ENCODE measurements around the gene LPA. TPM values are rescaled to one million over a fixed set of nuclear protein-coding genes. Genes with fewer than 3 reads are reported as not detected.

LPA gene
- total and polyA plus RNA-seq, 2 donors (not counting 1 experiment from before 2014, with no cell fraction given) = not detected

- ATAC-seq (ENCODE audit: low read depth) (no peak), DNase-seq (no peak)
- TF ChIP-seq, protein P1, sequence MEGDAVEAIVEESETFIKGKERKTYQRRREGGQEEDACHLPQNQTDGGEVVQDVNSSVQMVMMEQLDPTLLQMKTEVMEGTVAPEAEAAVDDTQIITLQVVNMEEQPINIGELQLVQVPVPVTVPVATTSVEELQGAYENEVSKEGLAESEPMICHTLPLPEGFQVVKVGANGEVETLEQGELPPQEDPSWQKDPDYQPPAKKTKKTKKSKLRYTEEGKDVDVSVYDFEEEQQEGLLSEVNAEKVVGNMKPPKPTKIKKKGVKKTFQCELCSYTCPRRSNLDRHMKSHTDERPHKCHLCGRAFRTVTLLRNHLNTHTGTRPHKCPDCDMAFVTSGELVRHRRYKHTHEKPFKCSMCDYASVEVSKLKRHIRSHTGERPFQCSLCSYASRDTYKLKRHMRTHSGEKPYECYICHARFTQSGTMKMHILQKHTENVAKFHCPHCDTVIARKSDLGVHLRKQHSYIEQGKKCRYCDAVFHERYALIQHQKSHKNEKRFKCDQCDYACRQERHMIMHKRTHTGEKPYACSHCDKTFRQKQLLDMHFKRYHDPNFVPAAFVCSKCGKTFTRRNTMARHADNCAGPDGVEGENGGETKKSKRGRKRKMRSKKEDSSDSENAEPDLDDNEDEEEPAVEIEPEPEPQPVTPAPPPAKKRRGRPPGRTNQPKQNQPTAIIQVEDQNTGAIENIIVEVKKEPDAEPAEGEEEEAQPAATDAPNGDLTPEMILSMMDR (IDR thresholded peaks at IDR 0.05) = no peak
- no peak for TF ChIP-seq EZH2 (IDR thresholded peaks at IDR 0.05; ENCODE audit: borderline replicate concordance, insufficient read depth, low read depth, low read length, poor library complexity, severe bottlenecking)
- Histone ChIP-seq H3K4me3 (ENCODE audit: control extremely low read depth in 1 of 5, extremely low read depth in 1 of 5, insufficient read depth in 1 of 5, low read depth in 2 of 5, low read length in 4 of 5) (no peak overlapping the region), H3K4me1 (ENCODE audit: control insufficient read depth in 2 of 2, insufficient read depth in 2 of 2, low read length in 2 of 2) (no peaks in the 10 kb centered on the region), H3K9me3 (ENCODE audit: control extremely low read depth in 1 of 3, control insufficient read depth in 2 of 3, insufficient read depth in 1 of 3, low read length in 2 of 3) (peaks cover 0 to 2% (median 0%) of the 10 kb centered on the region in 3 donors), H3K27me3 (replicated peaks in 1 of 4; ENCODE audit: control extremely low read depth in 1 of 4, control insufficient read depth in 3 of 4, insufficient read depth in 4 of 4, low read length in 3 of 4) (peaks cover 0 to 3% (median 0%) of the 10 kb centered on the region in 4 experiments), H3K36me3 (replicated peaks in 1 of 2; ENCODE audit: control extremely low read depth in 1 of 2, control insufficient read depth in 1 of 2, extremely low read depth in 1 of 2, insufficient read depth in 2 of 2, low read length in 1 of 2) (no peaks in the 10 kb centered on the region), H3K9ac (ENCODE audit: low read length) (no peak overlapping the region), H3K79me2 (ENCODE audit: control insufficient read depth, insufficient read depth, low read length) (no peaks in the 10 kb centered on the region), H2AFZ (ENCODE audit: insufficient read depth, low read depth, low read length, poor library complexity, severe bottlenecking) (no peak overlapping the region), H4K20me1 (ENCODE audit: control insufficient read depth, insufficient read depth, low read length, poor library complexity, severe bottlenecking) (no peaks in the 10 kb centered on the region), H3K4me2 (replicated peaks; ENCODE audit: low read depth, low read length, poor library complexity, severe bottlenecking) (no peak overlapping the region), H3K27ac (ENCODE audit: low read length in 2 of 2) (no peak overlapping the region)
- ChIA-PET POLR2A (no interaction called here), CTCF (no interaction called here)
- Mint-ChIP-seq H3K27me3 (peaks cover under 1% of the 10 kb centered on the region), H3K4me1 (no peaks in the 10 kb centered on the region), H3K9me3 (ENCODE audit: insufficient read depth) (peaks cover 11% of the 10 kb centered on the region), H3K27ac (no peak overlapping the region), H3K4me3 (no peak overlapping the region)
- intact Hi-C loops (cut with micrococcal nuclease) = no loop called here
- WGBS (ENCODE audit: insufficient coverage) = 68% methylated on average over 2 of the region's 2 CpGs
Measured at GRCh38 chr6:160668589-160668988, 4.5 kb upstream of the LPA start.

DNA sequence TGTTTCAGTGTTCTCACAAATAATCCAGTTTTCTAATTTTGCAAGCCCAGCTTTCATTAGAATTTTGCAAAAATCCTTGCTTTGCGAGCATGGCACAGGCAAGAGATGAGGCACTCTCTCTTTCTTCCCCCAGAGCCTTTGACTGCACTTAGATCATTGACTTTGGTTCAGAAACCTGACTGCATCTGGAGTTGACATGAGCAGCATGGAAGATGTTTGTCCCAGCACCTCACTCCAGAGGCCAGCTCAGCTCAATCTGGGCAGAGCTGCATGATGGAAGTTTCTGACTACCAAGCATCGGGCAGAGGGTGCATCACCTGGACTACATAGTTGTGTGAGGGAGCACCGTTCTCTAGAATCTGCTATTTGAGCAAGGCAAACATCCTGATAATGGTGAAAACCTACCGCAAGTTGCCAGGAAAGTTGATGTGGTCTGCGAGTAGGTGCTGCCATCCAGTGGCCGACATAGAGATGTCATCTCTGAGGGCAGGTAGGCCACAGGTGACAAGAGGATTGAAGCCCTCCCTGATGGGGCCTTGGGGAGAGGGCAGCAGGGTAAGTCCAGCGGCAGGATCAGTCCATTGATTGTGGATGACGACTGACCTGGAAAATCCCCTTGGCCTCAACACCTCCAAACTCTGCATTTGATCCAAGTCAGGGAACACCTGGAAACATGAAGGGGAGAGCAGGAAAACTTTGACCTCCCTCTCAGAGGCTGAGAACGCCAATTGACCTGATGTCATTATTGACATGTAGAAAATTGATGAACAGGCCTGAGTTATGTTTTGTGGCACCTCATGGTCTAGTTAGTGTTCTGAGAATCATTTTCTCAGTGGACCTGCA is 3.8 kb upstream of the LPA start:
- Histone ChIP-seq H2AFZ (ENCODE audit: insufficient read depth, low read depth, low read length, poor library complexity, severe bottlenecking) (no peak overlapping the region), H3K4me1 (ENCODE audit: control insufficient read depth in 2 of 2, insufficient read depth in 2 of 2, low read length in 2 of 2) (no peaks in the 10 kb centered on the region), H4K20me1 (ENCODE audit: control insufficient read depth, insufficient read depth, low read length, poor library complexity, severe bottlenecking) (no peaks in the 10 kb centered on the region), H3K4me2 (replicated peaks; ENCODE audit: low read depth, low read length, poor library complexity, severe bottlenecking) (no peak overlapping the region), H3K36me3 (replicated peaks in 1 of 2; ENCODE audit: control extremely low read depth in 1 of 2, control insufficient read depth in 1 of 2, extremely low read depth in 1 of 2, insufficient read depth in 2 of 2, low read length in 1 of 2) (no peaks in the 10 kb centered on the region), H3K27ac (ENCODE audit: low read length in 2 of 2) (no peak overlapping the region), H3K79me2 (ENCODE audit: control insufficient read depth, insufficient read depth, low read length) (no peaks in the 10 kb centered on the region), H3K9me3 (ENCODE audit: control extremely low read depth in 1 of 3, control insufficient read depth in 2 of 3, insufficient read depth in 1 of 3, low read length in 2 of 3) (no peaks in the 10 kb centered on the region), H3K27me3 (replicated peaks in 1 of 4; ENCODE audit: control extremely low read depth in 1 of 4, control insufficient read depth in 3 of 4, insufficient read depth in 4 of 4, low read length in 3 of 4) (peaks cover 0 to 3% (median 0%) of the 10 kb centered on the region in 4 experiments), H3K4me3 (ENCODE audit: control extremely low read depth in 1 of 5, extremely low read depth in 1 of 5, insufficient read depth in 1 of 5, low read depth in 2 of 5, low read length in 4 of 5) (no peak overlapping the region), H3K9ac (ENCODE audit: low read length) (no peak overlapping the region)
- DNase-seq (peak; percentile 11), ATAC-seq (ENCODE audit: low read depth) (no peak)
- POLR2A ChIA-PET = no interaction called here
- 28% methylated on average over 9 of the region's 9 CpGs for WGBS (ENCODE audit: insufficient coverage)
- Mint-ChIP-seq H3K4me3 (no peak overlapping the region), H3K9me3 (ENCODE audit: insufficient read depth) (peaks cover 4% of the 10 kb centered on the region), H3K27me3 (peaks cover 5% of the 10 kb centered on the region), H3K4me1 (no peaks in the 10 kb centered on the region), H3K27ac (no peak overlapping the region)
- intact Hi-C loops (cut with micrococcal nuclease) = no loop called here
- CTCF ChIA-PET = interaction anchor here (0.9 kb wide), 1 partner anchor 148 kb away, joined by 3 read pairs; no protein-coding TSS in a partner anchor
- TF ChIP-seq, protein P1 (IDR thresholded peaks at IDR 0.05) = peak; percentile 32
- no peak for TF ChIP-seq EZH2 (IDR thresholded peaks at IDR 0.05; ENCODE audit: borderline replicate concordance, insufficient read depth, low read depth, low read length, poor library complexity, severe bottlenecking)
